MM.1S (cell line): ENCODE results near the gene WDFY2.

Source experiments
- DNase-seq: peaks from one replicate; pipeline ENCODE4 v3.0.0-alpha.2; 2015
- H2AFZ ChIP-seq: fragments of 300-600 bp; sonication (generic); 2 replicates; pipeline ENCODE4 v1.6.0; 2016; ENCODE audit warnings: antibody characterized with exemption, low read length
- H3F3A ChIP-seq: fragments of 300-600 bp; sonication (generic); 2 replicates; pipeline ENCODE4 v1.6.1; 2016; ENCODE audit warnings: mild to moderate bottlenecking, antibody characterized with exemption, low read length, moderate library complexity, mixed read lengths; ENCODE audit not compliant: insufficient read depth
- H3K27ac ChIP-seq: fragments of 300-600 bp; sonication (generic); 2 replicates; pipeline ENCODE4 v1.5.1; 2016; ENCODE audit warnings: mild to moderate bottlenecking, low read length
- H3K27me3 ChIP-seq: fragments of 300-600 bp; sonication (generic); replicated peaks from 2 replicates; pipeline ENCODE4 v1.6.0; 2016; ENCODE audit warnings: low read length; ENCODE audit not compliant: insufficient read depth
- H3K36me3 ChIP-seq: fragments of 300-600 bp; sonication (generic); replicated peaks from 2 replicates; pipeline ENCODE4 v1.6.1; 2016; ENCODE audit warnings: mild to moderate bottlenecking, low read length, mixed read lengths; ENCODE audit not compliant: insufficient read depth
- H3K4me1 ChIP-seq: fragments of 300-600 bp; sonication (generic); 2 replicates; pipeline ENCODE4 v1.6.1; 2016; ENCODE audit warnings: low read length, mixed read lengths
- H3K4me2 ChIP-seq: fragments of 300-600 bp; sonication (generic); 2 replicates; pipeline ENCODE4 v1.6.0; 2016; ENCODE audit warnings: low read depth, low read length
- H3K4me3 ChIP-seq: fragments of 300-600 bp; sonication (generic); 2 replicates; pipeline ENCODE4 v1.5.1; 2016; ENCODE audit warnings: low read length, mixed read lengths
- H3K79me2 ChIP-seq: fragments of 300-600 bp; sonication (generic); 2 replicates; pipeline ENCODE4 v1.6.1; 2016; ENCODE audit warnings: mixed run types, low read length, mixed read lengths
- H3K9ac ChIP-seq: fragments of 300-600 bp; sonication (generic); 2 replicates; pipeline ENCODE4 v1.6.1; 2016; ENCODE audit warnings: low read length, mixed read lengths
- H3K9me2 ChIP-seq: fragments of 300-600 bp; sonication (generic); replicated peaks from 2 replicates; pipeline ENCODE4 v1.6.1; 2016; ENCODE audit warnings: mild to moderate bottlenecking, low read length, mixed read lengths; ENCODE audit not compliant: insufficient read depth
- H3K9me3 ChIP-seq: fragments of 300-600 bp; sonication (generic); replicated peaks from 2 replicates; pipeline ENCODE4 v1.6.1; 2016; ENCODE audit warnings: mild to moderate bottlenecking, low read length, mixed read lengths; ENCODE audit not compliant: insufficient read depth
- H4K20me1 ChIP-seq: fragments of 300-600 bp; sonication (generic); 2 replicates; pipeline ENCODE4 v1.6.1; 2016; ENCODE audit warnings: mild to moderate bottlenecking, low read length, moderate library complexity, mixed read lengths; ENCODE audit not compliant: insufficient read depth
- EZH2 ChIP-seq: fragments of 300-600 bp; sonication (generic); optimal IDR thresholded peaks from 2 replicates; pipeline ENCODE3; 2017; ENCODE audit warnings: low read depth, mild to moderate bottlenecking, antibody characterized with exemption, low read length, mixed read lengths
- EZH2phosphoT487 ChIP-seq: fragments of 300-600 bp; sonication (generic); IDR thresholded peaks from 2 replicates; pipeline ENCODE4 v1.6.1; 2018; ENCODE audit warnings: antibody characterized with exemption, low read length
- TF ChIP-seq, protein P1 (sequence below): fragments of 300-600 bp; sonication (generic); IDR thresholded peaks from 2 replicates; pipeline ENCODE4 v1.5.1; 2016; ENCODE audit warnings: antibody characterized with exemption, low read length, mixed read lengths

The WDFY2 gene

GRCh38 chr13:51635137-51635878, 51.0 kb downstream of the WDFY2 start:
- H3K4me2 ChIP-seq: no peak overlapping the region
- TF ChIP-seq EZH2 (no peak), EZH2phosphoT487 (no peak)
- TF ChIP-seq, protein P1, sequence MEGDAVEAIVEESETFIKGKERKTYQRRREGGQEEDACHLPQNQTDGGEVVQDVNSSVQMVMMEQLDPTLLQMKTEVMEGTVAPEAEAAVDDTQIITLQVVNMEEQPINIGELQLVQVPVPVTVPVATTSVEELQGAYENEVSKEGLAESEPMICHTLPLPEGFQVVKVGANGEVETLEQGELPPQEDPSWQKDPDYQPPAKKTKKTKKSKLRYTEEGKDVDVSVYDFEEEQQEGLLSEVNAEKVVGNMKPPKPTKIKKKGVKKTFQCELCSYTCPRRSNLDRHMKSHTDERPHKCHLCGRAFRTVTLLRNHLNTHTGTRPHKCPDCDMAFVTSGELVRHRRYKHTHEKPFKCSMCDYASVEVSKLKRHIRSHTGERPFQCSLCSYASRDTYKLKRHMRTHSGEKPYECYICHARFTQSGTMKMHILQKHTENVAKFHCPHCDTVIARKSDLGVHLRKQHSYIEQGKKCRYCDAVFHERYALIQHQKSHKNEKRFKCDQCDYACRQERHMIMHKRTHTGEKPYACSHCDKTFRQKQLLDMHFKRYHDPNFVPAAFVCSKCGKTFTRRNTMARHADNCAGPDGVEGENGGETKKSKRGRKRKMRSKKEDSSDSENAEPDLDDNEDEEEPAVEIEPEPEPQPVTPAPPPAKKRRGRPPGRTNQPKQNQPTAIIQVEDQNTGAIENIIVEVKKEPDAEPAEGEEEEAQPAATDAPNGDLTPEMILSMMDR: no peak
- H3K27ac ChIP-seq: no peak overlapping the region
- no peak overlapping the region for H3K9ac ChIP-seq
- no peaks in the 10 kb centered on the region for H3K9me3 ChIP-seq
- H3K79me2 ChIP-seq: no peaks in the 10 kb centered on the region
- no peak overlapping the region for H2AFZ ChIP-seq
- H4K20me1 ChIP-seq: no peaks in the 10 kb centered on the region
- H3K27me3 ChIP-seq: no peaks in the 10 kb centered on the region
- no peaks in the 10 kb centered on the region for H3K36me3 ChIP-seq
- DNase-seq: no peak
- no peaks in the 10 kb centered on the region for H3K9me2 ChIP-seq
- no peak overlapping the region for H3K4me3 ChIP-seq
- no peaks in the 10 kb centered on the region for H3K4me1 ChIP-seq
- no peaks in the 10 kb centered on the region for H3F3A ChIP-seq

GRCh38 chr13:51636349-51636890, 52.2 kb downstream of the WDFY2 start:
- TF ChIP-seq EZH2: no peak
- TF ChIP-seq, protein P1: no peak
- no peak for TF ChIP-seq EZH2phosphoT487
- H3K79me2 ChIP-seq: no peaks in the 10 kb centered on the region

DNA sequence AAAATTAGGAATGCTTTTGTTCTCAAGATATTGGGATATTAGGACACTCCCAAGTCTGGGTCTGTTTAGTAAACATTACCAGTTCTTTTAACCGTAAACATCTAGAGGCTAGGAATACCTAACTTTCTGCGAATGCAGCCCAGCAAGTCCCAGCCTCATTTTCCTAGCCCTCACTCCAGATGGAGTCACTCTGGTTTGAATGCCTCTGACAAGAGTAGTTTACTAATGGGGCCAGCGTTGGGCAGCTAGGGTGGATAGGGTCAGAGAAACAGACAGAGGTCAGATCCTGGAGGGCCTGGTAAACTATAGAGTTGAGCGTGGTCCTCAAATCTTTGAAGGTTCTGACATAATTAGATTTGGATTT, 53.6 kb downstream of the WDFY2 start:
- TF ChIP-seq, protein P1: no peak
- no peaks in the 10 kb centered on the region for H3K9me2 ChIP-seq
- H3K36me3 ChIP-seq: no peaks in the 10 kb centered on the region
- no peaks in the 10 kb centered on the region for H3K4me1 ChIP-seq
- DNase-seq: no peak
- no peaks in the 10 kb centered on the region for H3K9me3 ChIP-seq
- H3F3A ChIP-seq: no peaks in the 10 kb centered on the region
- no peaks in the 10 kb centered on the region for H3K27me3 ChIP-seq
- no peaks in the 10 kb centered on the region for H4K20me1 ChIP-seq
- H3K9ac ChIP-seq: no peak overlapping the region
- H3K4me3 ChIP-seq: no peak overlapping the region
- H3K4me2 ChIP-seq: no peak overlapping the region
- no peak overlapping the region for H3K27ac ChIP-seq
- no peak overlapping the region for H2AFZ ChIP-seq
- no peaks in the 10 kb centered on the region for H3K79me2 ChIP-seq

More at GRCh38 chr13:51636349-51636890, 52.2 kb downstream of the WDFY2 start:
- no peak overlapping the region for H3K9ac ChIP-seq
- no peaks in the 10 kb centered on the region for H3K4me1 ChIP-seq
- no peaks in the 10 kb centered on the region for H4K20me1 ChIP-seq
- no peak for DNase-seq
- no peaks in the 10 kb centered on the region for H3K36me3 ChIP-seq
- no peak overlapping the region for H2AFZ ChIP-seq
- H3K4me3 ChIP-seq: no peak overlapping the region
- no peaks in the 10 kb centered on the region for H3F3A ChIP-seq
- no peaks in the 10 kb centered on the region for H3K9me3 ChIP-seq
- H3K27me3 ChIP-seq: no peaks in the 10 kb centered on the region
- no peak overlapping the region for H3K4me2 ChIP-seq
- H3K9me2 ChIP-seq: no peaks in the 10 kb centered on the region
- no peak overlapping the region for H3K27ac ChIP-seq
